ENCODE measurements around the gene BMP2K.

GRCh38 chr4:78778530-78778929, 2.4 kb downstream of the BMP2K start:
- TF ChIP-seq CTCF (conservative IDR thresholded peaks at IDR 0.05 in 1 of 2, IDR thresholded peaks at IDR 0.05 in 1 of 2; ENCODE audit: low read depth in 1 of 2, low read length in 2 of 2) (no peak), EZH2 (IDR thresholded peaks at IDR 0.05; ENCODE audit: low read length, missing control alignments) (no peak)
